ENCODE results near the gene IGLL1. TPM values are rescaled to one million over a fixed set of nuclear protein-coding genes. Genes with fewer than 3 reads are reported as not detected.

Gene IGLL1
- total RNA-seq, 1 experiment from 2014 or later, result not detected

- BruUV-seq (replicated peaks), result no TSS peak
- POLR2A ChIA-PET, result no interaction called here
- DNase-seq, result no peak
- Histone ChIP-seq H3K36me3 (ENCODE audit: control insufficient read depth, insufficient read depth, low read length) (no peaks in the 10 kb centered on the region), H3K9me3 (no peaks in the 10 kb centered on the region), H3K4me3 (ENCODE audit: low read depth, low read length) (no peak overlapping the region), H3K4me1 (peaks cover 31% of the 10 kb centered on the region), H3K27me3 (replicated peaks; ENCODE audit: control insufficient read depth, insufficient read depth, low read length) (no peaks in the 10 kb centered on the region)
- intact Hi-C loops (cut with micrococcal nuclease; ENCODE audit: unreplicated experiment), result no loop called here
- CTCF ChIA-PET, result interaction anchor here (2.7 kb wide), 1 partner anchor 138 kb away, joined by 6 read pairs; no protein-coding TSS in a partner anchor
- H3K27ac Mint-ChIP-seq (ENCODE audit: unreplicated experiment), result no peak overlapping the region
- no peak overlapping the region for H3K4me3 Mint-ChIP-seq (ENCODE audit: unreplicated experiment)
- H3K36me3 Mint-ChIP-seq (ENCODE audit: insufficient read depth, unreplicated experiment), result no peaks in the 10 kb centered on the region
- no peak for TF ChIP-seq CTCF (IDR thresholded peaks at IDR 0.05; ENCODE audit: insufficient read depth in 1 of 2, low read depth in 1 of 2, low read length in 1 of 2, severe bottlenecking in 1 of 2, unreplicated experiment in 1 of 2)
- peaks cover 5% of the 10 kb centered on the region for H3K4me1 Mint-ChIP-seq (ENCODE audit: low read depth, unreplicated experiment)
- no peaks in the 10 kb centered on the region for H3K9me3 Mint-ChIP-seq (ENCODE audit: unreplicated experiment)
- H3K27me3 Mint-ChIP-seq (ENCODE audit: insufficient read depth, unreplicated experiment), result no peaks in the 10 kb centered on the region
Observed at GRCh38 chr22:23523713-23524112, 56.4 kb downstream of the IGLL1 start.

Other genes starting within 250 kb of the IGLL1 start
- 4.7 and 4.8 TPM in 2 replicates for gene DRICH1, start 52.0 kb upstream of the IGLL1 start, total RNA-seq (2022)
- gene RGL4, start 110.7 kb upstream of the IGLL1 start, total RNA-seq (2022), result not detected in 2 replicates
- 5.4 and 5.8 TPM in 2 replicates for gene ZNF70, start 170.8 kb upstream of the IGLL1 start, total RNA-seq (2022)
- not detected in 2 replicates for gene VPREB3, start 174.1 kb upstream of the IGLL1 start, total RNA-seq (2022)
- not detected in 2 replicates for gene C22orf15, start 182.7 kb upstream of the IGLL1 start, total RNA-seq (2022)
- 178 and 189 TPM in 2 replicates for gene CHCHD10, start 187.7 kb upstream of the IGLL1 start, total RNA-seq (2022)
- 11.3 and 11.6 TPM in 2 replicates for gene MMP11, start 192.6 kb upstream of the IGLL1 start, total RNA-seq (2022)
- gene SMARCB1, start 206.7 kb upstream of the IGLL1 start, total RNA-seq (2022), result 154 and 157 TPM in 2 replicates

Data from Caco-2 (cell line).